Body of pancreas (tissue), 4 donors: ENCODE measurements around the gene BASP1. TPM values are rescaled to one million over a fixed set of nuclear protein-coding genes. Genes with fewer than 3 reads are reported as not detected.

Experiments
- ATAC-seq: fragments of 150-250 bp; one replicate; pipeline ENCODE4 v1.9.1; 2016
- DNase-seq, 4 donors: peaks; one replicate each; pipeline ENCODE4 v3.0.0-alpha.2; 2019
- H3K27ac ChIP-seq, 4 donors: fragments of 200-600 bp; sonication (generic); 1 replicate in 3 of 4; 2 replicates in 1 of 4; pipeline versions ENCODE4 v1.5.1 to v1.6.1; 2016 to 2019; ENCODE audit warnings: mild to moderate bottlenecking in 1 of 4, mixed read lengths in 1 of 4, moderate library complexity in 1 of 4
- H3K27me3 ChIP-seq, 2 donors: fragments of 200-600 bp; sonication (generic); one replicate each; pipeline ENCODE4 v1.6.0; 2016; ENCODE audit warnings: mild to moderate bottlenecking in 1 of 2
- H3K36me3 ChIP-seq, 2 donors: fragments of 200-600 bp; sonication (generic); replicated peaks in 1 of 2; 2 replicates each; pipeline ENCODE4 v1.5.1; 2016; ENCODE audit warnings: low read depth in 2 of 2; ENCODE audit not compliant: insufficient read depth in 1 of 2
- H3K4me1 ChIP-seq: fragments of 200-600 bp; sonication (generic); one replicate; pipeline ENCODE4 v1.6.0; 2016
- H3K4me3 ChIP-seq, 2 donors: fragments of 200-600 bp; sonication (generic); 1 replicate in 1 of 2; 2 replicates in 1 of 2; pipeline ENCODE4 v1.5.1; 2016 to 2019
- H3K9me3 ChIP-seq, 3 donors: fragments of 200-600 bp; sonication (generic); 1 replicate in 2 of 3; 2 replicates in 1 of 3; pipeline ENCODE4 v1.5.1; 2016
- POLR2A ChIP-seq, 3 donors: fragments of 450-650 bp; IDR thresholded peaks; one replicate each; pipeline ENCODE4 v1.6.1; 2016; ENCODE audit warnings: antibody characterized with exemption in 3 of 3, mild to moderate bottlenecking in 2 of 3
- WGBS, 2 donors: methylation state at CpG; one replicate each; pipeline ENCODE4 v1.1.5; 2017; 5-methylcytosine and 5-hydroxymethylcytosine counted together
- intact Hi-C: fragments of 100-400 bp; cut with DNase I; formaldehyde crosslinking; loops from one replicate; pipeline ENCODE4 v1.15.1; 2023
- total RNA-seq, 2 donors: library from RNA; depleted of rRNA; stranded (reverse); fragments of >200 nt; gene quantifications; one replicate each; pipeline ENCODE4 v1.1.0, GENCODE V29; 2016
- TF ChIP-seq, protein P1 (sequence below), 7 experiments: fragments of 450-650 bp in 4 of 7; fragments of 200-600 bp in 3 of 7; sonication (generic) in 3 of 7; IDR thresholded peaks; one replicate each; pipeline ENCODE4 v1.5.1; 2016 to 2019; ENCODE audit warnings: antibody characterized with exemption in 7 of 7

BASP1 gene
- total RNA-seq, 2 donors from 2014 or later, result 4.0 to 4.7 TPM

GRCh38 chr5:17228821-17229291, 11.4 kb downstream of the BASP1 start:
- no peaks in the 10 kb centered on the region for H3K36me3 ChIP-seq
- intact Hi-C loops, result no loop called here
- DNase-seq (no peak), ATAC-seq (no peak)
- no peaks in the 10 kb centered on the region for H3K4me1 ChIP-seq
- no peak overlapping the region for H3K4me3 ChIP-seq
- TF ChIP-seq POLR2A (IDR thresholded peaks at IDR 0.05), result no peak
- TF ChIP-seq, protein P1, sequence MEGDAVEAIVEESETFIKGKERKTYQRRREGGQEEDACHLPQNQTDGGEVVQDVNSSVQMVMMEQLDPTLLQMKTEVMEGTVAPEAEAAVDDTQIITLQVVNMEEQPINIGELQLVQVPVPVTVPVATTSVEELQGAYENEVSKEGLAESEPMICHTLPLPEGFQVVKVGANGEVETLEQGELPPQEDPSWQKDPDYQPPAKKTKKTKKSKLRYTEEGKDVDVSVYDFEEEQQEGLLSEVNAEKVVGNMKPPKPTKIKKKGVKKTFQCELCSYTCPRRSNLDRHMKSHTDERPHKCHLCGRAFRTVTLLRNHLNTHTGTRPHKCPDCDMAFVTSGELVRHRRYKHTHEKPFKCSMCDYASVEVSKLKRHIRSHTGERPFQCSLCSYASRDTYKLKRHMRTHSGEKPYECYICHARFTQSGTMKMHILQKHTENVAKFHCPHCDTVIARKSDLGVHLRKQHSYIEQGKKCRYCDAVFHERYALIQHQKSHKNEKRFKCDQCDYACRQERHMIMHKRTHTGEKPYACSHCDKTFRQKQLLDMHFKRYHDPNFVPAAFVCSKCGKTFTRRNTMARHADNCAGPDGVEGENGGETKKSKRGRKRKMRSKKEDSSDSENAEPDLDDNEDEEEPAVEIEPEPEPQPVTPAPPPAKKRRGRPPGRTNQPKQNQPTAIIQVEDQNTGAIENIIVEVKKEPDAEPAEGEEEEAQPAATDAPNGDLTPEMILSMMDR (IDR thresholded peaks at IDR 0.05), result no peak
- no peak overlapping the region for H3K27ac ChIP-seq
- WGBS, 2 donors, result 8 to 15% methylated on average over 3 of the region's 3 CpGs
- no peaks in the 10 kb centered on the region for H3K27me3 ChIP-seq
- no peaks in the 10 kb centered on the region for H3K9me3 ChIP-seq

- Histone ChIP-seq H3K27me3 (no peaks in the 10 kb centered on the region), H3K9me3 (no peaks in the 10 kb centered on the region), H3K4me3 (no peak overlapping the region), H3K27ac (no peak overlapping the region), H3K4me1 (no peaks in the 10 kb centered on the region), H3K36me3 (no peaks in the 10 kb centered on the region)
- intact Hi-C loops, result no loop called here
- DNase-seq (no peak), ATAC-seq (no peak)
- TF ChIP-seq POLR2A (IDR thresholded peaks at IDR 0.05), result no peak
- TF ChIP-seq, protein P1 (IDR thresholded peaks at IDR 0.05), result no peak
- 45 to 47% methylated on average over 4 of the region's 4 CpGs for WGBS, 2 donors
These were observed 11.9 kb downstream of the BASP1 start for GRCh38 chr5:17229313-17229712.

GRCh38 chr5:17230191-17230590, 12.8 kb downstream of the BASP1 start:
- no peak overlapping the region for H3K27ac ChIP-seq
- H3K4me3 ChIP-seq, result no peak overlapping the region
- no peak for DNase-seq
- intact Hi-C loops, result no loop called here
- 86% methylated on average over 3 of the region's 3 CpGs for WGBS, 2 donors
- TF ChIP-seq, protein P1 (IDR thresholded peaks at IDR 0.05), result no peak
- no peak for TF ChIP-seq POLR2A (IDR thresholded peaks at IDR 0.05)
- no peaks in the 10 kb centered on the region for H3K9me3 ChIP-seq
- H3K4me1 ChIP-seq, result no peaks in the 10 kb centered on the region
- no peak for ATAC-seq
- no peaks in the 10 kb centered on the region for H3K36me3 ChIP-seq
- no peaks in the 10 kb centered on the region for H3K27me3 ChIP-seq

DNA sequence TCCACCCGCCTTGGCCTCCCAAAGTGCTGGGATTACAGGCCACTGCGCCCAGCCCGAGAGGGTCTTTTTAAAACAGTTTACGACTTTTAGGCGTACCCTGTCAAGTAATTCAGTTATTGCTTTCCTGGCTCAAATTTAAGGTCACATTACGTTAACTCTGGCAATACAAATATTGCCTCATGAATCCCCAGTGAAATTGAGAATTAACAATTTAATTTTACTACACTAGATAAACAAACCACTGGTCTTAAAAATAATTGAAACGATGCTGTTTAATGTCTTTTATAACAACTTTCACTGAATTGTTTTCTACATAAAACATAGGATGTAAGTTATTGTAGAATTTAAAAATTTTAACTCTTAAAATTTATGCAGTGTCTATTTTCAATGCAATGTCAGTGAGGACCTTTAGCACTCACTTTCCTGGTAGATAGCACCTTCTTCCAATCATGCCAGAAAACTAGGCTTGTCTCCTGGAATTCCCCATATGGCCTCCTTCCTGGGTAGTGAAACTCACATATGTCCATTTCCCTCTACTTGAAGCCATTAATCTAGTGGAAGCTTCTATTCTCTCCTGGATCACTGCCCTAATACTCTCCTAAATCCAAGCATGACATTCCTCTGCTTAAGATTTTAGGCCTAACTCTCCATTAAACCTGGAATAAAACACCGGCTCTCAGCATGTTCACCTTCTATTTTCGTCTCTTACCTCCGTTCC, 13.5 kb downstream of the BASP1 start:
- no peak for TF ChIP-seq POLR2A (IDR thresholded peaks at IDR 0.05)
- TF ChIP-seq, protein P1 (IDR thresholded peaks at IDR 0.05), result no peak
- no peak overlapping the region for H3K4me3 ChIP-seq
- H3K27me3 ChIP-seq, result no peaks in the 10 kb centered on the region
- DNase-seq (no peak), ATAC-seq (no peak)
- H3K9me3 ChIP-seq, result no peaks in the 10 kb centered on the region
- 69 to 72% methylated on average over 10 of the region's 10 CpGs for WGBS, 2 donors
- intact Hi-C loops, result no loop called here
- H3K36me3 ChIP-seq, result no peaks in the 10 kb centered on the region
- H3K4me1 ChIP-seq, result no peaks in the 10 kb centered on the region
- H3K27ac ChIP-seq, result no peak overlapping the region

GRCh38 chr5:17232405-17232804, 15.0 kb downstream of the BASP1 start:
- ATAC-seq, result no peak
- Histone ChIP-seq H3K27me3 (no peaks in the 10 kb centered on the region), H3K4me1 (no peaks in the 10 kb centered on the region), H3K4me3 (no peak overlapping the region), H3K9me3 (no peaks in the 10 kb centered on the region), H3K36me3 (no peaks in the 10 kb centered on the region), H3K27ac (no peak overlapping the region)
- DNase-seq, result no peak
- TF ChIP-seq POLR2A (IDR thresholded peaks at IDR 0.05), result no peak
- TF ChIP-seq, protein P1 (IDR thresholded peaks at IDR 0.05), result no peak
- intact Hi-C loops, result no loop called here
- 28 to 33% methylated on average over 9 of the region's 9 CpGs for WGBS, 2 donors
